Activated B cell treated with CpG ODN at 0.5 μM for 24 hours (primary cell): ENCODE data around the gene RABL3. TPM values are rescaled to one million over a fixed set of nuclear protein-coding genes. Genes with fewer than 3 reads are reported as not detected.

ENCODE experiments used
- ATAC-seq: fragments of 200-7000 bp; cut with Tn5 transposase; one replicate; pipeline ENCODE4 v1.10.0; 2021; ENCODE audit warnings: low read depth, mild to moderate bottlenecking, moderate library complexity
- CTCF ChIA-PET: fragments of 350-600 bp; sonication (Branson Sonifier 250); formaldehyde crosslinking; loops from one replicate; lab custom pipeline; 2021; ENCODE audit warnings: antibody characterized with exemption; lab: Charles Lee
- POLR2A ChIA-PET: fragments of 350-600 bp; sonication (Branson Sonifier 250); formaldehyde crosslinking; loops from one replicate; lab custom pipeline; 2021; ENCODE audit warnings: antibody characterized with exemption; lab: Charles Lee
- DNase-seq: peaks from one replicate; pipeline ENCODE4 v3.0.0; 2022
- H3K27ac Mint-ChIP-seq: one replicate; pipeline ENCODE4 v1.8.0; 2020; ENCODE audit warnings: mixed read lengths
- H3K27me3 Mint-ChIP-seq: one replicate; pipeline ENCODE4 v1.8.0; 2021; ENCODE audit warnings: mixed read lengths
- H3K36me3 Mint-ChIP-seq: one replicate; pipeline ENCODE4 v1.8.0; 2021; ENCODE audit warnings: low read depth, mixed read lengths
- H3K4me1 Mint-ChIP-seq: one replicate; pipeline ENCODE4 v1.8.0; 2021; ENCODE audit warnings: mixed read lengths
- H3K4me3 Mint-ChIP-seq: one replicate; pipeline ENCODE4 v1.8.0; 2020; ENCODE audit warnings: mild to moderate bottlenecking, mixed read lengths
- H3K9me3 Mint-ChIP-seq: one replicate; pipeline ENCODE4 v1.8.0; 2020; ENCODE audit warnings: mixed read lengths
- CTCF ChIP-seq: fragments of 200-600 bp; IDR thresholded peaks from one replicate; pipeline ENCODE4 v1.8.0; 2022; ENCODE audit warnings: antibody characterized with exemption, mild to moderate bottlenecking
- intact Hi-C: fragments of 100-400 bp; cut with micrococcal nuclease; formaldehyde crosslinking; loops from one replicate; pipeline ENCODE4 v1.15.1; 2024
- total RNA-seq: library from RNA; stranded (reverse); gene quantifications from 2 replicates; pipeline ENCODE4 v1.2.3, GENCODE V29; 2022

The RABL3 gene
- total RNA-seq, 1 donor from 2014 or later, result 29.9 TPM

GRCh38 chr3:120673116-120673515, 69.2 kb downstream of the RABL3 start:
- Mint-ChIP-seq H3K36me3 (no peaks in the 10 kb centered on the region), H3K27me3 (peaks cover 4% of the 10 kb centered on the region), H3K27ac (no peak overlapping the region), H3K4me3 (no peak overlapping the region), H3K9me3 (peaks cover 14% of the 10 kb centered on the region), H3K4me1 (no peaks in the 10 kb centered on the region)
- TF ChIP-seq CTCF, result no peak
- ChIA-PET POLR2A (no interaction called here), CTCF (no interaction called here)
- DNase-seq (no peak), ATAC-seq (no peak)
- intact Hi-C loops, result no loop called here

GRCh38 chr3:120670576-120670975, 71.7 kb downstream of the RABL3 start:
- ATAC-seq (no peak), DNase-seq (no peak)
- ChIA-PET CTCF (no interaction called here), POLR2A (no interaction called here)
- intact Hi-C loops, result no loop called here
- H3K36me3 Mint-ChIP-seq, result no peaks in the 10 kb centered on the region
- TF ChIP-seq CTCF, result no peak
- peaks cover 6% of the 10 kb centered on the region for H3K27me3 Mint-ChIP-seq
- H3K9me3 Mint-ChIP-seq, result peaks cover 3% of the 10 kb centered on the region
- no peak overlapping the region for H3K4me3 Mint-ChIP-seq
- no peaks in the 10 kb centered on the region for H3K4me1 Mint-ChIP-seq
- H3K27ac Mint-ChIP-seq, result no peak overlapping the region

GRCh38 chr3:120664926-120665325, 77.4 kb downstream of the RABL3 start:
- Mint-ChIP-seq H3K27me3 (peaks cover 16% of the 10 kb centered on the region), H3K9me3 (no peaks in the 10 kb centered on the region), H3K4me3 (no peak overlapping the region), H3K27ac (no peak overlapping the region), H3K36me3 (no peaks in the 10 kb centered on the region), H3K4me1 (no peaks in the 10 kb centered on the region)
- ChIA-PET POLR2A (no interaction called here), CTCF (no interaction called here)
- no peak for TF ChIP-seq CTCF
- intact Hi-C loops, result no loop called here
- no peak for DNase-seq
- ATAC-seq, result no peak

GRCh38 chr3:120661945-120662344, 80.4 kb downstream of the RABL3 start:
- peaks cover 4% of the 10 kb centered on the region for H3K4me1 Mint-ChIP-seq
- no peak overlapping the region for H3K4me3 Mint-ChIP-seq
- ChIA-PET CTCF (no interaction called here), POLR2A (no interaction called here)
- no peak for TF ChIP-seq CTCF
- peaks cover 17% of the 10 kb centered on the region for H3K27me3 Mint-ChIP-seq
- H3K36me3 Mint-ChIP-seq, result no peaks in the 10 kb centered on the region
- ATAC-seq, result no peak
- DNase-seq, result no peak
- H3K9me3 Mint-ChIP-seq, result no peaks in the 10 kb centered on the region
- H3K27ac Mint-ChIP-seq, result no peak overlapping the region
- intact Hi-C loops, result no loop called here

GRCh38 chr3:120661106-120661905, 81.0 kb downstream of the RABL3 start:
- ChIA-PET CTCF (no interaction called here), POLR2A (no interaction called here)
- Mint-ChIP-seq H3K27me3 (peaks cover 19% of the 10 kb centered on the region), H3K27ac (no peak overlapping the region), H3K36me3 (no peaks in the 10 kb centered on the region), H3K4me1 (peaks cover 4% of the 10 kb centered on the region), H3K4me3 (no peak overlapping the region), H3K9me3 (no peaks in the 10 kb centered on the region)
- intact Hi-C loops, result no loop called here
- ATAC-seq (no peak), DNase-seq (no peak)
- TF ChIP-seq CTCF, result no peak
